Prostate gland (tissue), 2 donors: ENCODE data around the gene SMYD3.

Experiments
- POLR2A ChIP-seq: fragments of 450-650 bp; IDR thresholded peaks from one replicate; pipeline ENCODE4 v1.6.1; 2016; ENCODE audit warnings: antibody characterized with exemption, mild to moderate bottlenecking
- POLR2AphosphoS5 ChIP-seq: sonication (generic); formaldehyde crosslinking; IDR thresholded peaks from one replicate; pipeline ENCODE4 v1.6.1; 2017; ENCODE audit warnings: antibody characterized with exemption
- TF ChIP-seq, protein P1 (sequence below), 4 experiments: fragments of 200-600 bp in 2 of 4; fragments of 450-650 bp in 2 of 4; sonication (generic) in 2 of 4; IDR thresholded peaks; 1 replicate in 3 of 4; 2 replicates in 1 of 4; pipeline ENCODE4 v1.5.1; 2016 to 2019; ENCODE audit warnings: antibody characterized with exemption in 4 of 4, mild to moderate bottlenecking in 2 of 4, moderate library complexity in 2 of 4

DNA sequence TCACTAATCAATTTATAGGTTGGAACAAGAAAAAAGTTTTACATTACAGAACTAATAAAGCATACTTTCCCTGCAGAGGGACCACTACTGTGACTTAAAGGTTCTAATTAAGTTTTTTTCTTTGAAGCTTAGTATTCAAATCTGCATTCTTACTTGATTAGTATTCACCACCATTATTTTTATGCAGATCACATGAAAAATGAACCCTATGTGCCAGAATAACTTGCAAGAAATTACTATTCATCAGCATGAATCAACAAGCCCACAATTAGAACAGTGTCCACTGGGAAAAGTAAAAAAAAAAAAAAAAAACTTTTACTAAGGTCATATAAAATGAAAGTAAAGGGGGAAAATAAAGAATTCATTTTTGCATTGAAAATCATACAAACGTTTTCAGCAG lies 90.8 kb downstream of the SMYD3 start:
- TF ChIP-seq POLR2A (no peak), POLR2AphosphoS5 (no peak)
- TF ChIP-seq, protein P1, sequence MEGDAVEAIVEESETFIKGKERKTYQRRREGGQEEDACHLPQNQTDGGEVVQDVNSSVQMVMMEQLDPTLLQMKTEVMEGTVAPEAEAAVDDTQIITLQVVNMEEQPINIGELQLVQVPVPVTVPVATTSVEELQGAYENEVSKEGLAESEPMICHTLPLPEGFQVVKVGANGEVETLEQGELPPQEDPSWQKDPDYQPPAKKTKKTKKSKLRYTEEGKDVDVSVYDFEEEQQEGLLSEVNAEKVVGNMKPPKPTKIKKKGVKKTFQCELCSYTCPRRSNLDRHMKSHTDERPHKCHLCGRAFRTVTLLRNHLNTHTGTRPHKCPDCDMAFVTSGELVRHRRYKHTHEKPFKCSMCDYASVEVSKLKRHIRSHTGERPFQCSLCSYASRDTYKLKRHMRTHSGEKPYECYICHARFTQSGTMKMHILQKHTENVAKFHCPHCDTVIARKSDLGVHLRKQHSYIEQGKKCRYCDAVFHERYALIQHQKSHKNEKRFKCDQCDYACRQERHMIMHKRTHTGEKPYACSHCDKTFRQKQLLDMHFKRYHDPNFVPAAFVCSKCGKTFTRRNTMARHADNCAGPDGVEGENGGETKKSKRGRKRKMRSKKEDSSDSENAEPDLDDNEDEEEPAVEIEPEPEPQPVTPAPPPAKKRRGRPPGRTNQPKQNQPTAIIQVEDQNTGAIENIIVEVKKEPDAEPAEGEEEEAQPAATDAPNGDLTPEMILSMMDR (IDR thresholded peaks at IDR 0.05): no peak
